GM18511 (cell line): ENCODE measurements around the gene MINAR1.

Experiments
- ATAC-seq: cut with Tn5 transposase; IDR thresholded peaks from one replicate; pipeline ENCODE4 v1.9.1; 2021; ENCODE audit warnings: mild to moderate bottlenecking, moderate library complexity; ENCODE audit not compliant: unreplicated experiment

The MINAR1 gene

GRCh38 chr15:79430901-79431635 is 1.1 kb upstream of the MINAR1 start:
- ATAC-seq, result no peak

GRCh38 chr15:79432345-79433275 is 474 bp downstream of the MINAR1 start:
- no peak for ATAC-seq

- ATAC-seq, result no peak
Measured at GRCh38 chr15:79433276-79433990, 1.3 kb downstream of the MINAR1 start.

- no peak for ATAC-seq
Measured at GRCh38 chr15:79434361-79434760, 2.2 kb downstream of the MINAR1 start.

- no peak for ATAC-seq
Measured at GRCh38 chr15:79436037-79436780, 4.1 kb downstream of the MINAR1 start.

GRCh38 chr15:79437275-79438000 is 5.3 kb downstream of the MINAR1 start:
- no peak for ATAC-seq

- ATAC-seq, result no peak
Measured at GRCh38 chr15:79439236-79439635, 7.1 kb downstream of the MINAR1 start.

- no peak for ATAC-seq
Measured at GRCh38 chr15:79440355-79440908, 8.3 kb downstream of the MINAR1 start.

GRCh38 chr15:79442911-79443310 is 10.8 kb downstream of the MINAR1 start:
- ATAC-seq, result no peak

- no peak for ATAC-seq
Measured at GRCh38 chr15:79447060-79447459, 14.9 kb downstream of the MINAR1 start.

- ATAC-seq, result no peak
Measured at GRCh38 chr15:79450648-79451047, 18.5 kb downstream of the MINAR1 start.

- no peak for ATAC-seq
Measured at GRCh38 chr15:79451361-79451999, 19.3 kb downstream of the MINAR1 start.

GRCh38 chr15:79452244-79453051 is 20.3 kb downstream of the MINAR1 start:
- no peak for ATAC-seq

GRCh38 chr15:79453446-79453845 is 21.3 kb downstream of the MINAR1 start:
- no peak for ATAC-seq

- ATAC-seq, result no peak
Measured at GRCh38 chr15:79454063-79454462, 21.9 kb downstream of the MINAR1 start.

- ATAC-seq, result no peak
Measured at GRCh38 chr15:79455361-79455760, 23.2 kb downstream of the MINAR1 start.

GRCh38 chr15:79455943-79456342 is 23.8 kb downstream of the MINAR1 start:
- ATAC-seq, result no peak

GRCh38 chr15:79458491-79458890 is 26.4 kb downstream of the MINAR1 start:
- no peak for ATAC-seq
